Measurements from ENCODE around the gene SHLD2.
"Not testable (repeated sequence)": the region's sequence is repeated elsewhere in the genome, so short reads cannot be mapped to it uniquely, and the experiment has no call there.

SHLD2 gene

GRCh38 chr10:87072449-87072848, 22.6 kb upstream of the SHLD2 start:
- H3K4me3 ChIP-seq (replicated peaks; ENCODE audit: low read depth, low read length) = no peak overlapping the region
- TF ChIP-seq CTCF (IDR thresholded peaks at IDR 0.05; ENCODE audit: low read length, missing control alignments) = no peak
- no peak for DNase-seq (ENCODE audit: low read depth)

- H3K4me3 ChIP-seq (replicated peaks; ENCODE audit: low read depth, low read length); DNase-seq (ENCODE audit: low read depth): not testable (repeated sequence)
These were observed 18.6 kb upstream of the SHLD2 start for GRCh38 chr10:87076421-87076820.

GRCh38 chr10:87079106-87079836, 15.7 kb upstream of the SHLD2 start:
- no peak for TF ChIP-seq CTCF (IDR thresholded peaks at IDR 0.05; ENCODE audit: low read length, missing control alignments)
- no peak overlapping the region for H3K4me3 ChIP-seq (replicated peaks; ENCODE audit: low read depth, low read length)
- no peak for DNase-seq (ENCODE audit: low read depth)

- not testable (repeated sequence) for H3K4me3 ChIP-seq (replicated peaks; ENCODE audit: low read depth, low read length); DNase-seq (ENCODE audit: low read depth)
These were observed 14.4 kb upstream of the SHLD2 start for GRCh38 chr10:87080621-87081020.

GRCh38 chr10:87081574-87081973, 13.4 kb upstream of the SHLD2 start:
- H3K4me3 ChIP-seq (replicated peaks; ENCODE audit: low read depth, low read length); DNase-seq (ENCODE audit: low read depth): not testable (repeated sequence)

- H3K4me3 ChIP-seq (replicated peaks; ENCODE audit: low read depth, low read length) = not testable (repeated sequence)
- DNase-seq (ENCODE audit: low read depth) = peak; percentile 71
These were observed 12.8 kb upstream of the SHLD2 start for GRCh38 chr10:87082219-87082618.

GRCh38 chr10:87083576-87084290, 11.3 kb upstream of the SHLD2 start:
- peak; percentile 79 for DNase-seq (ENCODE audit: low read depth)
- not testable (repeated sequence) for H3K4me3 ChIP-seq (replicated peaks; ENCODE audit: low read depth, low read length)

- peak; percentile 55 for DNase-seq (ENCODE audit: low read depth)
- not testable (repeated sequence) for H3K4me3 ChIP-seq (replicated peaks; ENCODE audit: low read depth, low read length)
These were observed 10.7 kb upstream of the SHLD2 start for GRCh38 chr10:87084291-87084782.

- H3K4me3 ChIP-seq (replicated peaks; ENCODE audit: low read depth, low read length) = no peak overlapping the region
- no peak for TF ChIP-seq CTCF (IDR thresholded peaks at IDR 0.05; ENCODE audit: low read length, missing control alignments)
- no peak for DNase-seq (ENCODE audit: low read depth)
These were observed 9.5 kb upstream of the SHLD2 start for GRCh38 chr10:87085537-87085936.

GRCh38 chr10:87089746-87090145, 5.3 kb upstream of the SHLD2 start:
- DNase-seq (ENCODE audit: low read depth) = no peak
- H3K4me3 ChIP-seq (replicated peaks; ENCODE audit: low read depth, low read length) = no peak overlapping the region
- TF ChIP-seq CTCF (IDR thresholded peaks at IDR 0.05; ENCODE audit: low read length, missing control alignments) = no peak
